GM12875 (cell line): ENCODE data around the gene PSTPIP1.

Experiments
- H3K4me3 ChIP-seq: one replicate; pipeline ENCODE4 v1.5.1; 2011; ENCODE audit warnings: low read depth, low read length, control low read depth
- TF ChIP-seq, protein P1 (sequence below): IDR thresholded peaks from 2 replicates; pipeline ENCODE4 v1.5.1; 2011; ENCODE audit warnings: low read depth, mild to moderate bottlenecking, control low read depth, inconsistent platforms, low read length, moderate library complexity, borderline replicate concordance; ENCODE audit not compliant: insufficient read depth

Gene PSTPIP1

GRCh38 chr15:77019521-77020331 lies 24.8 kb downstream of the PSTPIP1 start:
- no peak overlapping the region for H3K4me3 ChIP-seq
- TF ChIP-seq, protein P1, sequence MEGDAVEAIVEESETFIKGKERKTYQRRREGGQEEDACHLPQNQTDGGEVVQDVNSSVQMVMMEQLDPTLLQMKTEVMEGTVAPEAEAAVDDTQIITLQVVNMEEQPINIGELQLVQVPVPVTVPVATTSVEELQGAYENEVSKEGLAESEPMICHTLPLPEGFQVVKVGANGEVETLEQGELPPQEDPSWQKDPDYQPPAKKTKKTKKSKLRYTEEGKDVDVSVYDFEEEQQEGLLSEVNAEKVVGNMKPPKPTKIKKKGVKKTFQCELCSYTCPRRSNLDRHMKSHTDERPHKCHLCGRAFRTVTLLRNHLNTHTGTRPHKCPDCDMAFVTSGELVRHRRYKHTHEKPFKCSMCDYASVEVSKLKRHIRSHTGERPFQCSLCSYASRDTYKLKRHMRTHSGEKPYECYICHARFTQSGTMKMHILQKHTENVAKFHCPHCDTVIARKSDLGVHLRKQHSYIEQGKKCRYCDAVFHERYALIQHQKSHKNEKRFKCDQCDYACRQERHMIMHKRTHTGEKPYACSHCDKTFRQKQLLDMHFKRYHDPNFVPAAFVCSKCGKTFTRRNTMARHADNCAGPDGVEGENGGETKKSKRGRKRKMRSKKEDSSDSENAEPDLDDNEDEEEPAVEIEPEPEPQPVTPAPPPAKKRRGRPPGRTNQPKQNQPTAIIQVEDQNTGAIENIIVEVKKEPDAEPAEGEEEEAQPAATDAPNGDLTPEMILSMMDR: no peak

DNA sequence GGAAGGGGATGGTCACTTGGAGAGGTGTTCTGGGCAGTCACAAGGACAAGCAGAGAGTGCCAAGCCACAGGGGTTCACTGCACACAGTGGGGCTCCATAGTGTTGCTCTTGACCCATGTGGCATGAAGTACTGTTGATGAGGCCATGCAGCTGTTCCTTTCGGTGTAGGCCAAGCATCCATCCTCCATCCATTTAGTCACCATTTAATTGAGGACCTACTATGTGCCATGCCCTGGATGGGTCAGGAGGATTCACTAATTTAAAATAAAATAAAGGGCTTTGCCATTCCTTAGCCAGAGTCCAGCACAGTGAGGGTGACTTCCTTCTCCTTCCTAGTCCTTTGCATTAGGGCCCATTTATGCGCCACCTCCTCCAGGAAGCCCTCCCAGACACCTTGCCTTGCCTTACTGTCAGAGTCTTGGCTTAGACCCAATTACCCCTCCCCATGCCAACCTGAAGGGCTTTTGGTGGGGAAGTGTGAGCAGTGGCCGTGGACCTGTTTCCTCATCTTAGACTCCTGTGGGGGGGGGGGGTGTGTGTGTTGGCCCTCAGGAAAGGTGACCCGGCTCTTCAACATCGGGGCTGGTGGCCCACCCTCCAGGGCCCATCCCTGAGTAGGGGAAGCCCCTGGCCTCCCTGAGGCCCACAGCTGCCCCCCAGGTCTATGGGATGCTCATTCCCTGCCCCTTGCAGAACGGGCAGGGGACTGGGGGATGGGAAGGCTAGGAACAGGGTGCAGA lies 25.6 kb downstream of the PSTPIP1 start:
- TF ChIP-seq, protein P1: no peak
- no peak overlapping the region for H3K4me3 ChIP-seq

GRCh38 chr15:77021088-77021481 lies 26.2 kb downstream of the PSTPIP1 start:
- TF ChIP-seq, protein P1: no peak
- H3K4me3 ChIP-seq: no peak overlapping the region

DNA sequence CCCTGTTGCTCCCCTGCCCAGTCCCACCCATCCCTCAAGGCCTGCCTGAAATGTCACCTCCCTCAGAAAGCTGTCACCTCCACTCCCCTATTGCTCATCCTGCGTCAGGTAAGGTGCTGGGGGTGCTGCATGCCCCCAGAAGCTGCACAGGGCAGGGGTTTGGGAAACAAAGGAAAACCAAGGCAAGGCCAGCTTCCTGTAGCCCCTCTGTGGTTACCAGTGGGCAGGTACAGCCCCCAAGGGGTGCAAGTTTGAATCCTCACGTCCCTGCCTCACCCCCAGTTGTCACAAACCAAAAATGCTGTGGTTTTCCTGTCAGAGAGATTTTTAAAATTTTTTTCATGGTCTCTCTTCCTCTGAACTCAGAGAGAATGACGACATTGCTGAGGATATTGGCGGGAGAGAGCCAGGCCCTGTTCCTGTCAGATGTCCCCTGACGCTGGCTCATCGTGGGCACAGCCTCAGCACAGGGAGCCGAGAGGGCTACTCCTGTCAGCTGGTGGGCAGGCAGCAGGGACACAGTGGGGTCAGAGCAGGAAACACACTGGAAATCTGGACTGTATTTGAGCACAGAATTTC lies 27.0 kb downstream of the PSTPIP1 start:
- no peak overlapping the region for H3K4me3 ChIP-seq
- TF ChIP-seq, protein P1: no peak

GRCh38 chr15:77022646-77023575 lies 28.0 kb downstream of the PSTPIP1 start:
- TF ChIP-seq, protein P1: no peak
- no peak overlapping the region for H3K4me3 ChIP-seq

GRCh38 chr15:77023576-77024272 lies 28.8 kb downstream of the PSTPIP1 start:
- no peak overlapping the region for H3K4me3 ChIP-seq
- TF ChIP-seq, protein P1: no peak
